ENCODE data around the gene RPS15A.
"Not testable (repeated sequence)": the region's sequence is repeated elsewhere in the genome, so short reads cannot be mapped to it uniquely, and the experiment has no call there.

The RPS15A gene

DNA sequence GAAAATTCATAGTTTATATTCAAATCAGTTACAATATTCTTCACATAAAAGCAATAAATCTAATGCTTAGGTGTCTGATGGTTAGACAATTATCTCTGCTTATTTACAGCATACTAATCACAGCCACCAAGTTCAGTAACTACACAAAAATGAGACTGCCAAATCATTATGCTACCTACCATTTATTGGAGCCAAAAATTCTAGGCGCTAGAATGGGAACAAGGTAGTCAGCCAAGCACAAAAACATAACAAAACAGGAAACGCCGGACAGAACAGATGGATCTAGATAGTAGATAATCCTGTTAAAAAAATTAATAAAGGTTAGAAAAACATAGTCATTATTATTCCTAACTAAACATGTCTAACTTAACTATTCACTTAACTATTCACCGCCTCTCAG lies 7.6 kb upstream of the RPS15A start:
- DNase-seq (ENCODE audit: low read depth in 2 of 2) = no peak

DNA sequence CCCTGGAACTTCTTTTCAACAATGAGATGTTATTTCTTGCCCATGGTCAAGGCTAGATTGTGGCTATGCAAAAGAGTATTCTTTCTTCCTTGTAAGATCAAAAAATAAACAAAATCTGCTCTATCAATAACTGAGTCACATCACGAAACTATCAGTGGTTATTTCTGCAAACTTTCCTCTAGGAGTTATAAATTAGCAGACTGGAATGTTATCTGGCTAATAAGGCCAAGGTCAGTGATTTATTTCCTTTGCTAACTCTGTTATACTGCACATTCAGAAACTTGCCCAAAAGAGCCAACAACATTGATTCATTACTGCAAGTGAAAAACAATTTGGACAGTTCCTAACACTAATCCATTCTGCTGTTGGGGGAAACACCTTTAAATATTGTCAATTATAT lies 6.2 kb upstream of the RPS15A start:
- no peak for DNase-seq (ENCODE audit: low read depth in 2 of 2)

DNA sequence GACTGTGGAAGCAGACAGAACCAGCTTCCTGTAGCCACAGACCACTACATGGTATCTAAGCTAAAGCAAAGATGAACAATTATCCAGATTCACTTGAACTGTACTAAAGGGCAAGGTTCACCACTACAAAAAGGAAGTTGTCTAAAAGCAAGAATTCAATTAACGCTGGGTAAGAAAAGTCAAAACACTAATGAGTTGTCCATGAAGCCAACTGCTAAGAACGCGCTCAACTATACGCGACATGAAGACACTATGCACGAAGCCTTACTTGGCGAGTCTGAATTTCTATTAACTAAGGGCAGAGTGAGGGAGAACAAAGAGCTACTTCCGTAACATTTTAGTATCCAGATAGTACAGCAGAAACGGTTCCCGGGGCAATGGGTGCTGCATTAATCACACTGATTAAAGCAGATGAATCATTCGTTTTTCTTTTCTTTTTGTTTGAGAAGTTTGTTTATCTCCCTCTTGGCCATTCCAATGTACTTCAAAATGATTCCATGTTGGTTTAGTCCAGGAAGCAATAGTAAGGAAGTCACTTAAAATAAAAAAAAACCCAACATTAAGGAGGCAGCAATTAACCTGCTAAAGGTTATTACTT lies 2.8 kb upstream of the RPS15A start:
- DNase-seq (ENCODE audit: low read depth in 2 of 2) = no peak

DNA sequence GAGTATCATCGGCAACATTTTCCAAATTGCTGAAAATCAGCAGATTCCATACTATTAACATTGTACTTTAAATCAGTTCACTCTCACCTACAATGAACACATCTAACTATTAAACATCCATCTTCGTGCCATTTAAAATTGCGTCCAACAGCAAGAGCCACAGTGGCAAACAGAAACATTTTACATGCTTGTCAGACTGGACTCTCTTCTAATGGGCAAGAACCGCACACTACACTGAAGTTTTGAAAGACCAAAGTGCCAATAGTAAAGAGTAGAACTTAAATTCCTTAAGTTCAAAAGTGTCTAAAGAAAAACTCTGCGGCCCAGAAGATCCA lies 652 bp downstream of the RPS15A start:
- no peak for DNase-seq (ENCODE audit: low read depth in 2 of 2)

DNA sequence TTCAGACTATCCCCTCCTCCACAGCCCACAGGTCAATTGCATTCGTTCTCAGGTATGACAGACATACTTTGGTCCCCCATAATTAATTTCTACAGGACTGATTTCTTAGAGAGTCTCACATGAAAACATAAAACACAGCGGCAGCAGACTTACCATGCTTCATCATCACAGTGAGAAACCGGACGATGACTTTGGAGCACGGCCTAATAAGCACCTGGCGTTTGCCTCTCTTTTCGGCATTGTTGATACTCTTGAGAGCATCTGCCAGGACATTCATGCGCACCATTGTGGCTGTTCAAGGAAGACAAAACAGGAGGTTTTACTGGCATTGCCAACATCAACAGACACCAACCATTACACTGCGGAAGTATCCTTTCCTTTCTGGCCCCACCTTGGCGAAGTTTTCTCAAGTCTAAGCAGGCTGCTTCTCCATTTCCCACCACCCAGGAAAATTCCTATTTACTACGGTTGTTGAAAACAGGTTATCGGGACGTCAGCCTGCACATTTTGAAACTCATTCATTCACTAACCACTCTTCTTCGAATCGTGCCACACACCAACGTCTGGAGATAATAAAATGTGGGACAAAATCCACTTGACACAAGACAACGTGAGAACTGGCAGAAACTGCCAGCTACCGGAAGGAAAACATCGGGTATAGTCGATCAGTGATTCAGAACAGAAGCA lies 1.2 kb downstream of the RPS15A start:
- no peak for DNase-seq (ENCODE audit: low read depth in 2 of 2)

DNA sequence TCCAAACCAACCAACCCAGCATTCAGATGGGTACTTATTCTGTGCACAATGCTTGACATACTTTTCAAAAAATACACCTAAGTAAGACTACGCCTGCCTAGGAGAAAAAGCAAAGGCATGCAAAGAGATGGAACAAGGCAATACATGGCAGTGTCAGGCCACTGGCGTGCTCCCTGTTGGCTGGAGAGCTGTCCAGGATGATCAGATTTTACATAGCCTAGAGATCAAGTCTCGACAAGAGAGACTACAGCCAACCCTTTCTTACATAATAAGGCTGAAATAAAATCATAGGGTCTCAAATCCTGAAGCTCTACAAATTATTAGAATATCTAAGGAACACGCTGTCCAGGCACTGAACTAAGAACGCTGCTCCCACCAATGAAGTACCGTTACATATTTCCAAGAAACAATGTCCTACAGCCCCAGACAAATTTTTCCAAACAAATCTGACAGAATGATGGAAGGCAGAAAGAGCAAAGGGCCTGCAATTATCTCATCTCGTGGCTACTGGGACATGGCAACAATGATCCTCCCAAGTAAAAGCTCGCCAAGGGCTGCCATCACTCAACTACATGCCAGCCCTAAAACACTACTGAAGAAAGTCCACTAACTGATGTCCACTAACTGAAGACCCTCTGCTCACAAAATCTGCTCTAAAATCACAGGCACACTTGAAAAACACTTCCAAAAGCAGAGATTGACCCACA lies 5.1 kb downstream of the RPS15A start:
- no peak for DNase-seq (ENCODE audit: low read depth in 2 of 2)

DNA sequence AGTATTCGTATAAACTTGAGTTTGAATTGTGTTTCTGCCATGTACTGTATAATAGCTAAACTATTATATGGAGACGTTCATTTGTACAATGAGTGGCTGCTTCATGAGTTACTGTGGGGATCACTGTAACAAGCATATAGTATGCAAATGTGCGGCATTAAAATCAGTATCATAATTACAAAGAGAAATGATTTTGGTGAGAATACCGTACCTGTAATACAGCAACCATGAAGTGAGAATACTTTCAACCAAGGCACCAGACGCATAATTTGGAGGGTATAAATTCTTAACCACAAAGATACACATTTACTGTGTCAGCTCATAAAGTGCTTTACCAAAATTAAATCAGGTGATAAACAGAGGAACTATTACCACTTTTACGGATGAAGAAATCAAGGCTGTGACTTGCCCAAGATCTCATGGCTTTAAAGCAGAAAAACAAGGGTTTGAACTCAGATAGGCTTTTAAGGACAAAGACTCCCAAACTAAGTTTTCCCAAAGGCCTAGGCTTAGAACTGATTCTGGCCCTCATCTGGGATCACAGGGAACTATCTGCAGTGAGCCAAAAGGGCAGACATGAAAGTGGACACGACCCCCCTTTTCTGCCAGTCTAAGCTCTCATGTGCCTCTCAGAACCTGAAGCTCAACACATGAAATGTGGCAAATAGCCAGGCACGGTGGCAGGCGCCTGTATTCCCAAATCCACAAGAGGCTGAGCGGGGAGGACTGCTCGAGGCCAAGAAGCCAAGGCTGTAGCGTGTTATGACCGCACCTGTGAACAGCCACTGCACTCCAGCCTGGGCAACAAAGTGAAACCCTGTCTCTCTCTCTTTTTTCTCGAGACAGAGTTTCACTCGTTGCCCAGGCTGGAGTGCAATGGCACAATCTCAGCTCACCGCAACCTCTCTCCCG lies 6.4 kb downstream of the RPS15A start:
- no peak for DNase-seq (ENCODE audit: low read depth in 2 of 2)

DNA sequence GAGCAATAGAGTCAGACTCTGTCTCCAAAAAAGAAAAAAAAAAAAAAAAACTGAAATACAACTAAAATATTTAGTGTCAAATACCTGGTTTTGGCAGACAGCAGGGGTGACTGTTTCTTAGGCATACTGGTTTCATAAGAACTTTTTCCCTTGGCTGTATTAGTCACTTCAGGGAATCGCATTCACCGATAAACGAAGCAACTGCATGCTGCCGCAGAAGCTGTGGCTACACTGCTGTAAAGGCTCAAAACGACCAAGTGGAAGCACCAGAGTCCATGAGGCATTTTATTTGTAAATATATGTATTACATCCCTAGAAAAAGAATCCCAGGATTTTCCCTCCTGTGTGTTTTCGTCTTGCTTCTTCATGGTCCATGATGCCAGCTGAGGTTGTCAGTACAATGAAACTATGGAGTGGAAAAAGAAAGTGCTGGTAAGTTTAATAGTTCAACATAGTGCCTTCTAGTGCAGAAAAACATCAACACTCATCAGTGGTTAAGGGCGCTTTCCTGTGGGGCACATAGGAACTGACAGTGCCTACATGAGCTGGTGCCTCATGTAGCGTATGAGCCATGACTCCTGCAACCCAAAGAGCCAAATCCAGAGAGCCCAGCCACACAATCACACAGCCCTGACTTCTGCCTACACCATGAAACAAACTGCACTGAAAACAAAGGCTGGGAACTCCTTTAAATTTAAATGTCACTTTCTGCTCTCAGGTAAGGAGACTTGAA lies 7.3 kb downstream of the RPS15A start:
- no peak for DNase-seq (ENCODE audit: low read depth in 2 of 2)

DNA sequence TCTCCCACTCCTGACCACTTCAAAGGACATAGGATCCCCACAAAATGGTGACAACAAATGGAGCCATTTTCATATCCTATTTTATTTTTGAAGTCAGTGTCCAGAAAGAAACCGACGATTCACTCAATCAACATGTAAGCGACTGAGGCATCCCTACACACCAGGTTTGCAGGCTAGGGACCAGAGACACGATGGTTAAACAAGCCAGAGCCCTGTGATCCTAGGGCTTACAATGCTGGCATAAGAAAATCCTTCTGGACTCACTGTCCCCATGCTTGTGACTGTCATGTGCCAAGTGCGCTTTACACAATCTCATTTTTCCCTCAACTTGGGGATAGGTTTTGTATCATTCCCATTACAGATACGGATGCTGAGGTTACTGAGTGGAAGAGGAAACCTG lies 8.9 kb downstream of the RPS15A start:
- not testable (repeated sequence) for DNase-seq (ENCODE audit: low read depth in 2 of 2)

DNA sequence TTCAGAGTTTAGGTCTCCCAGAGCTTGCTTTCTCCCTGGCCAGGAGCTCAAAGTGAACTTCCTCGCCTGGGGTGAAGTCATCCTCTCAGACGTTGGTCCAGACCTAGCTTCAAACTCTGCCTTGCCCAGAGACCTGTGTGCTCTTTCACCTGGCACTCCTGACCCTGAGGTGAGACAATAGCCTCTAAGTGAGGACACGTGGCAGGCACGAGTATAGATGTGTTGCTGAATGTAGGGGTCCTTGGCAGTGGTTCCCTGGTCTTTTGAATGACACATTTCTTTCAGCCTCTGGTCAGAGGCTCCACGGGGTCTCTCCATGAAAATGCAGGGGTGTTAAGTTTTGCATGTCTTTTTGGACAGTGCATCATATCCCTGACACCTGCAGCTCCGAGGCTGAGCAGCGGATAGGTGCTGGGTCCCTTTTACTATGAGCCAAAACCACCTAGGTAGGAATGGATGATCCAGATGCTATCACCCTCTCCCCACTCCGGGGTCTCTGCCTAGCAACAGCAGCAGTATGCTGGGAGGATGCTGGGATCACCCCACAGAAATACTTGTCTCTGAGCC lies 9.6 kb downstream of the RPS15A start:
- not testable (repeated sequence) for DNase-seq (ENCODE audit: low read depth in 2 of 2)

DNA sequence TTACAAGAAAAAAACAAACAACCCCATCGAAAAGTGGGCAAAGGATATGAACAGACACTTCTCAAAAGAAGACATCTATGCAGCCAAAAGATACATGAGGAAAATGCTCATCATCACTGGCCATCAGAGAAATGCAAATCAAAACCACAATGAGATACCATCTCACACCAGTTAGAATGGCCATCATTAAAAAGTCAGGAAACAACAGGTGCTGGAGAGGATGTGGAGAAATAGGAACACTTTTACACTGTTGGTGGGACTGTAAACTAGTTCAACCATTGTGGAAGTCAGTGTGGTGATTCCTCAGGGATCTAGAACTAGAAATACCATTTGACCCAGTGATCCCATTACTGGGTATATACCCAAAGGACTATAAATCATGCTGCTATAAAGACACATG lies 12.5 kb downstream of the RPS15A start:
- not testable (repeated sequence) for DNase-seq (ENCODE audit: low read depth in 2 of 2)

DNA sequence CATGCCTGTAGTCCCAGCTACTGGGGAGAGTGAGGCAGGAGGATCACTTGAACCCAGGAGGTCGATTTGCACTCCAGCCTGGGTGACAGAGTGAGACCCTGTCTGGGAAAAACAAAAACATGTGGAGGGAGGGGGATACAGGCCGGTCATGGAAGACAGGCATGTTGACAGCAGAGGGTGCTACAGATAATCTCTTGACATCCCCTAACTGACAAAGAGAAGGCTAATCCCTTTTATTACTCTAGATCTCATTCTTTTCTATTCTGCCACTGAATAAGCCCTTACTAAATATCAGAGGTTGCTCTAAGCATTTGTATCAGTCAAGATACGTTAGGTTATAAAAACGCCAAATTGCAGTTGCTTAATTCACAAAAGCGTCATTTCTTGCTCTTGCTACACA lies 13.8 kb downstream of the RPS15A start:
- not testable (repeated sequence) for DNase-seq (ENCODE audit: low read depth in 2 of 2)

DNA sequence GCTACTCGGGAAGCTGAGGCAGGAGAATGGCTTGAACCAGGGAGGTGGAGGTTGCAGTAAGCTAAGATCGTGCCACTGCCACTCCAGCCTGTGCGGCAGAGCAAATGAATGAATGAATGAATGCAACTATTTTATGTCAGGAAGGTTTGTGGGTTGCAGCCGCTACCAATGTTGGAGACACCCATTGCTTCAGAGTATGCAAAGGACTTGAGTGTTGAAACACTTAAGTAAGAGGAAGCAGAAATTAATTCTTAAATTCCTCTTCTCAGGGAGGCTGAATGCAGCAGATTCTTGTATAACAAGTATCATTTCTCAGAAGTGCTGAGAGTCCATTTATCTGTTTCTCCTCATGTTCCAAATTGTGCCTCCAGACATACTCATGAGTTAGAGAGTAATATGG lies 15.5 kb downstream of the RPS15A start:
- DNase-seq (ENCODE audit: low read depth in 2 of 2) = not testable (repeated sequence)

DNA sequence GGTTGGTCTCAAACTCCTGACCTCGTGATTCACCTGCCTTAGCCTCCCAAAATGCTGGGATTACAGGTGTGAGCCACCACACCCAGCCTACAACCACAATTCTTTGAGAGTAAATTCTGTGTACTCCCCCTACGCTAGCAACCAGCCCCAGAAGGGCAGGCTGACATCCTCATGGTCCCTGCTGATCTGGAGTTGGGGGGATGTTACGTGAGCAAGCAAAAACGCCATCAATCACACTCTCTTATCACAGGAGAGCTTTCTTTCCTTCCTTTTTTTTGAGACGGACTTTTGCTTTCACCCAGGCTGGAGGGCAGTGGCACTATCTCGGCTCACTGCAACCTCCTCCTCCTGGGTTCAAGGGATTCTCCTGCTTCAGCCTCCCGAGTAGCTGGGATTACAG lies 18.0 kb downstream of the RPS15A start:
- not testable (repeated sequence) for DNase-seq (ENCODE audit: low read depth in 2 of 2)

DNA sequence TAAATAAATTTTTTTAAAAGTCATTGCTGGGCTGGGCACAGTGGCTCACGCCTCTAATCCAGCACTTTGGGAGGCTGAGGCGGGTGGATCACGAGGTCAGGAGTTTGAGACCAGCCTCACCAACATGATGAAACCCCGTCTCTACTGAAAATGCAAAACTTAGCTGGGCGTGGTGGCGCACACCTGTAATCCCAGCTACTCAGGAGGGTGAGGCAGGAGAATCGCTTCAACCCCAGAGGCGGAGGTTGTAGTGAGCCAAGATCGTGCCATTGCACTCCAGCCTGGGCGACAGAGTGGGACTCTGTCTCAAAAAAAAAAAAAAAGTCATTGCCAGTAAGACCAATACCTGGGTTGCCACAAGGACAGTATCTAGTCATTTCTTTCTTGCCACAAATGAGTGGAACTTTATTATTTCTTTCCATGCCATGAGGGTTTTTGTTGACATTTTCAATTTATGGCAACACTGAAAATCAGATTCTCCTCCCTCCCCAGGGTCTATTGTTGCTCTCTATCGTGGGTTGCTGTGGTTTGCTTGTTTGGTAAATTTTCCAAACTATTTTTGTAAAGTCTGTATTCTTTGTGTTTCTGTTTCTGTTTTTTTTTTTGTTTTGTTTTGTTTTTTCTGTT lies 19.7 kb downstream of the RPS15A start:
- not testable (repeated sequence) for DNase-seq (ENCODE audit: low read depth in 2 of 2)

DNA sequence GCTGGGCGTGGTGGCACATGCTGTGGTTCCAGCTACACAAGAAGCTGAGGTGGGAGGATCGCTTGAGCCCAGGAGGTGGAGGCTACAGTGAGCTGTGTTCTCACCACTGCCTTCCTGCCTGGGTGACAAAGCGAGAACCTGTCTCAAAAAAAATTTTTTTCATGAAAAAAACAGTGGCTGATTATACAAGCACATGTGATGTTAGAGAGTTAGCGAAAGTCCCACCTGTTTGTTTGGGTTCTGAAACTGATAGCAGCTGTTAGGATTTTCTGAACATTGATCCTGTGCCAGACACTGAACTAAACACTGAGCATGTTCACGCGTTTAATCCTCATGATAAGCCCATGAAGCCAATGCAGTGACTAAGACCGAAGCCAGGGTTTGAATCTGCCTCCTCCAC lies 22.9 kb downstream of the RPS15A start:
- DNase-seq (ENCODE audit: low read depth in 2 of 2) = not testable (repeated sequence)

DNA sequence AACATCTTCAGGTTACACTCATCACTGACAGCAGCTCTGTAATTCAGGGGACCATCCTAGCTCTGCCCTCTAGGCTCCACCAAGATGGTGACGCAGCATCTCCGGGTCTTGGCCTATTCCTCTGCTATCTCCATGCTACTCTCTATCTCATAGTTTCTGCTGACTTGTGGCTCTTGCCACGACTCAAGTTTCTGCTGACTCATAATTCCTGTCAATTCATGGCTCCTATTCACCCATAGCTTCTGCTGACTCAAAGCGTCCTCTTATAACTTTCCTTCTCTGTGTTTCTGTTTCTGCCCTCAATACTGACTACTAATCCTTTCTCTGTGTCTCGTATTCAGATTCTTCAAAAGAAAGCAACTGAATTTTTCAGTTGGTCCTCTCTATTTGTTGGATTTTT lies 27.4 kb downstream of the RPS15A start:
- not testable (repeated sequence) for DNase-seq (ENCODE audit: low read depth in 2 of 2)

DNA sequence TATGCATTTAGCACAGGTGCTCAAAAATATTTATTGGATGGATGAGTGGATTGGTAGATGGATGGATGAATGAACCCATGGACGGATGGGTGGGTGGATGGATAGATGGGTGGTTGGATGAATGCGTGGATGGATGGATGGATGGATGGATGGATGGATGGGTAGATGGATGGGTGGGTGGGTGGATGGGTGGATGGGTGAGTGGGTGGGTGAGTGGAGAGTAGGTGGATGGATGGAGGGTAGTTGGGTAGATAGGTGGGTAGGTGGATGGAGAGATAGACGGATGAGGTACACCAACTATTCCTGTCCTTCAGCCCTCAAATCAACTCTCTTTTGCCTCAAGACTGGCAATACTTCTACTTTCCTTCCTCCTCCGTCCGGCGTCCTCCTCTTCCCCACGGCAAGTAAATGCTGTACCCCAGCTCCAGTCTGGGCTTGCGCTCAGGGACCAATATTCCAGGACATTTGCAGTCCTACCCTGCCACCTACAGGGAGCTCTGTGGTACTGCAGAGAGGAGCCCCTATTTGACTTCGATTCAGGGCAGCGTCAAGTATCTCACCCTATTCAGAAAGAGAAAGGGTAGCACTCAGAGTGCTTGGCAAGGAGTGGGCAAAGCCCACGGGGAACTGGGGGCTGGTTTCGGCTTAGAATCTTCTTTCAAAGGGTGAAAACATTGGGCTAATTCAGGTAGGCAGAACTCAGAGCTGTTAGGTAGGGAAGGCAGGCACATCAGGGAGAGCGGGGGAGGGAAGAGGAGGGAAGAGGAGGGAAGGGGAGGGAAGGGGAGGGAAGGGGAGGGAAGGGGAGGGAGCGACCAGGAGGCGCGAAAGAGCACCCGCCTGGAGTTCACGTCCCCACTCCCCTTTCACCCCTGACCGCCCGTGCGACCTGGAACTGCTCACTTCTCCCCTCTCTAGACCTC lies 30.3 kb downstream of the RPS15A start:
- peak; percentile 3 to 12 for DNase-seq (ENCODE audit: low read depth in 2 of 2)

DNA sequence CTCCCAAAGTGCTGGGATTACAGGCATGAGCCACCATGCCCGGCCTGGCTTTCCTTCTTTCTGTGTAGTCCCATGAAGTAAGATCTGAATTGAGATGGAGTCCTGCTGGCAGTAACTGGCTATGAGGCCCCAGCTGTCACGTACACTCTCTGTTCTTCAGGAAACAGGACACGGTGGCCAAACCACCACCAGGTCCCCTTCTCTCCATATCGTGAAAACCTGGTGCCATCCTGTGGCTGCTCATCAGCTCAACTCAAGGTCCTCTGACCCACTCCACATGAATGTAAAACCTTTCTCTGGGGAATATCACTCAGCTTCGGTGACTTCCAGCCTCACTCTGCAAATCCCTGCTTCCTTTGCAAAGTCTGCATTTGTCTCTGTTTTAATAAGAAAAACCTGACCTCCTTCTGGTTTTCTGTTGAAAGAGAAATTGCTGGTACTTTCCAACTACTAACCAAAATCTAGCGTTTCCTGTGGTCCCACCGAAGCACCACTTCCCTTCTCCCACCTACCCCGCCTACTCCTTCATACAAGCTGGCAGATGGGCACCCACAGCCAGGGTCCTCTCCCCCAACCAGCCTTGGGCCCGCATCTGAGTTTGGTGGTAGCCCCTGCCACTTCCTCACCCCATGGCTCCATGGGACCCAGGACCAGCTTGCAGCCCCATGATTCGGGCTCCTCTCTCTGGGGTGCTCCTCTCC lies 32.0 kb downstream of the RPS15A start:
- DNase-seq (ENCODE audit: low read depth in 2 of 2) = not testable (repeated sequence)

Measured in stimulated activated CD8-positive, alpha-beta memory T cell treated with anti-CD3 and anti-CD28 coated beads, Interleukin-7, amount 100 ng/mL, for 1 hour (primary cell).